Lower lobe of right lung (tissue), 2 donors: Measurements from ENCODE around the gene PAK4. TPM values are rescaled to one million over a fixed set of nuclear protein-coding genes. Genes with fewer than 3 reads are reported as not detected.
A peak's percentile ranks its signal among the peaks of the same experiment; 100 is the strongest.

Experiments used
- ATAC-seq, 2 donors: fragments of 200-7000 bp; cut with Tn5 transposase; one replicate each; pipeline ENCODE4 v1.9.1; 2020 to 2022; ENCODE audit warnings: mild to moderate bottlenecking in 2 of 2, moderate library complexity in 2 of 2
- DNase-seq: peaks from one replicate; pipeline ENCODE4 v3.0.0-alpha.2; 2020
- H3K27ac ChIP-seq: fragments of 200-600 bp; one replicate; pipeline ENCODE4 v1.8.0; 2022
- H3K27me3 ChIP-seq: fragments of 200-600 bp; one replicate; pipeline ENCODE4 v1.8.0; 2022; ENCODE audit warnings: low read depth
- H3K36me3 ChIP-seq: fragments of 200-600 bp; one replicate; pipeline ENCODE4 v1.8.0; 2022; ENCODE audit warnings: mild to moderate bottlenecking
- H3K4me1 ChIP-seq: fragments of 200-600 bp; one replicate; pipeline ENCODE4 v1.8.0; 2022
- H3K4me3 ChIP-seq: fragments of 200-600 bp; one replicate; pipeline ENCODE4 v1.8.0; 2022; ENCODE audit warnings: mild to moderate bottlenecking
- H3K9me3 ChIP-seq: fragments of 200-600 bp; one replicate; pipeline ENCODE4 v1.8.0; 2022
- CTCF ChIP-seq: fragments of 200-600 bp; IDR thresholded peaks from one replicate; pipeline ENCODE4 v1.8.0; 2022; ENCODE audit warnings: antibody characterized with exemption, mild to moderate bottlenecking
- intact Hi-C: fragments of 100-400 bp; cut with DNase I; formaldehyde crosslinking; loops from one replicate; pipeline ENCODE4 v1.11.0; 2022
- total RNA-seq: library from RNA; stranded (reverse); fragmentation: NEBNext Ultra II Directional; extraction: Animal tissue kit (Norgen Biotek cat#: 25700); gene quantifications from one replicate; pipeline ENCODE4 v1.2.1, GENCODE V29; 2021
- donor health status: DM: no; HTN: yes; CAD: no; lungs with severe emphysema.

PAK4 gene
- total RNA-seq, 1 donor from 2014 or later, result 73.0 TPM

GRCh38 chr19:39097721-39098120 lies 27.9 kb upstream of the PAK4 start:
- no peak overlapping the region for H3K27ac ChIP-seq
- no peaks in the 10 kb centered on the region for H3K4me1 ChIP-seq
- TF ChIP-seq CTCF, result no peak
- no peak for ATAC-seq
- peaks cover 44% of the 10 kb centered on the region for H3K27me3 ChIP-seq
- H3K36me3 ChIP-seq, result no peaks in the 10 kb centered on the region
- no peaks in the 10 kb centered on the region for H3K9me3 ChIP-seq
- no peak overlapping the region for H3K4me3 ChIP-seq
- intact Hi-C loops, result no loop called here
- no peak for DNase-seq

- DNase-seq, result no peak
Measured at GRCh38 chr19:39098365-39099269, 27.0 kb upstream of the PAK4 start.

GRCh38 chr19:39099341-39099740 lies 26.2 kb upstream of the PAK4 start:
- Histone ChIP-seq H3K27ac (no peak overlapping the region), H3K9me3 (no peaks in the 10 kb centered on the region), H3K36me3 (no peaks in the 10 kb centered on the region), H3K27me3 (peaks cover 38% of the 10 kb centered on the region), H3K4me1 (no peaks in the 10 kb centered on the region), H3K4me3 (no peak overlapping the region)
- no peak for DNase-seq
- no peak for ATAC-seq
- no peak for TF ChIP-seq CTCF
- intact Hi-C loops, result no loop called here

More at GRCh38 chr19:39098365-39099269, 27.0 kb upstream of the PAK4 start:
- peak in 1 of 2 donors; percentile 21 for ATAC-seq
- no peaks in the 10 kb centered on the region for H3K4me1 ChIP-seq
- intact Hi-C loops, result no loop called here
- H3K4me3 ChIP-seq, result no peak overlapping the region
- H3K9me3 ChIP-seq, result no peaks in the 10 kb centered on the region
- TF ChIP-seq CTCF, result no peak
- no peak overlapping the region for H3K27ac ChIP-seq
- H3K27me3 ChIP-seq, result peaks cover 38% of the 10 kb centered on the region
- no peaks in the 10 kb centered on the region for H3K36me3 ChIP-seq

GRCh38 chr19:39100500-39101166 lies 25.0 kb upstream of the PAK4 start:
- Histone ChIP-seq H3K9me3 (no peaks in the 10 kb centered on the region), H3K27ac (no peak overlapping the region), H3K36me3 (no peaks in the 10 kb centered on the region), H3K4me1 (no peaks in the 10 kb centered on the region), H3K27me3 (peaks cover 34% of the 10 kb centered on the region), H3K4me3 (no peak overlapping the region)
- no peak for TF ChIP-seq CTCF
- ATAC-seq (no peak), DNase-seq (no peak)
- intact Hi-C loops, result no loop called here

GRCh38 chr19:39103151-39103550 lies 22.4 kb upstream of the PAK4 start:
- H3K27me3 ChIP-seq, result peaks cover 14% of the 10 kb centered on the region
- intact Hi-C loops, result no loop called here
- H3K4me1 ChIP-seq, result no peaks in the 10 kb centered on the region
- H3K36me3 ChIP-seq, result no peaks in the 10 kb centered on the region
- no peak overlapping the region for H3K4me3 ChIP-seq
- no peak for TF ChIP-seq CTCF
- ATAC-seq (no peak), DNase-seq (no peak)
- no peaks in the 10 kb centered on the region for H3K9me3 ChIP-seq
- no peak overlapping the region for H3K27ac ChIP-seq
